Lower leg skin (tissue), 3 donors: ENCODE results near the gene HPS3.

Source experiments
- CTCF ChIP-seq, 3 donors: fragments of 450-650 bp; IDR thresholded peaks; one replicate each; pipeline ENCODE4 v1.5.1; 2016; ENCODE audit warnings: antibody characterized with exemption in 3 of 3, mild to moderate bottlenecking in 3 of 3, moderate library complexity in 2 of 3
- POLR2A ChIP-seq, 2 donors: fragments of 450-650 bp; IDR thresholded peaks; one replicate each; pipeline ENCODE4 v1.6.1; 2016 to 2017; ENCODE audit warnings: antibody characterized with exemption in 2 of 2, mild to moderate bottlenecking in 1 of 2, moderate library complexity in 1 of 2

GRCh38 chr3:149086232-149086988, 43.0 kb upstream of the HPS3 start, which contains the start of gene HLTF:
- no peak for TF ChIP-seq CTCF (IDR thresholded peaks at IDR 0.05)
- TF ChIP-seq POLR2A (IDR thresholded peaks at IDR 0.05) = no peak
